Skeletal muscle satellite cell (primary cell): ENCODE measurements around the gene SYT2.
"Not testable (repeated sequence)": the region's sequence is repeated elsewhere in the genome, so short reads cannot be mapped to it uniquely, and the experiment has no call there.

ENCODE experiments used
- H3K27me3 ChIP-seq: 2 replicates; pipeline ENCODE4 v1.7.0; 2013; ENCODE audit warnings: low read length; ENCODE audit not compliant: control insufficient read depth, insufficient read depth
- H3K36me3 ChIP-seq: 2 replicates; pipeline ENCODE4 v1.7.0; 2013; ENCODE audit warnings: mild to moderate bottlenecking, control low read depth, low read length; ENCODE audit not compliant: insufficient read depth
- H3K4me1 ChIP-seq: 2 replicates; pipeline ENCODE4 v1.7.0; 2013; ENCODE audit warnings: low read length; ENCODE audit not compliant: control insufficient read depth, insufficient read depth
- H3K4me2 ChIP-seq: 2 replicates; pipeline ENCODE4 v1.7.0; 2013; ENCODE audit warnings: mild to moderate bottlenecking, low read length
- H3K4me3 ChIP-seq: 2 replicates; pipeline ENCODE4 v1.7.0; 2013; ENCODE audit warnings: low read length
- H3K9ac ChIP-seq: 2 replicates; pipeline ENCODE4 v1.7.0; 2013; ENCODE audit warnings: mild to moderate bottlenecking, low read depth, low read length, moderate library complexity
- H3K9me3 ChIP-seq: replicated peaks from 2 replicates; pipeline ENCODE4 v1.7.0; 2013; ENCODE audit warnings: mild to moderate bottlenecking, control low read depth, low read length

The SYT2 gene

GRCh38 chr1:202561240-202561639 lies 149.0 kb downstream of the SYT2 start:
- Histone ChIP-seq H3K36me3 (no peaks in the 10 kb centered on the region), H3K4me1 (no peaks in the 10 kb centered on the region), H3K9ac (no peak overlapping the region), H3K4me2 (no peak overlapping the region), H3K9me3 (no peaks in the 10 kb centered on the region), H3K27me3 (no peaks in the 10 kb centered on the region), H3K4me3 (no peak overlapping the region)

- not testable (repeated sequence) for H3K27me3 ChIP-seq, H3K4me3 ChIP-seq, H3K36me3 ChIP-seq, H3K4me2 ChIP-seq, H3K9ac ChIP-seq, H3K4me1 ChIP-seq, H3K9me3 ChIP-seq
Observed at GRCh38 chr1:202557662-202558061, 152.6 kb downstream of the SYT2 start.

- H3K36me3 ChIP-seq, H3K4me1 ChIP-seq, H3K9ac ChIP-seq, H3K27me3 ChIP-seq, H3K4me3 ChIP-seq, H3K9me3 ChIP-seq, H3K4me2 ChIP-seq: not testable (repeated sequence)
Observed at GRCh38 chr1:202556037-202556436, 154.2 kb downstream of the SYT2 start.

- H3K4me3 ChIP-seq, H3K4me1 ChIP-seq, H3K9ac ChIP-seq, H3K36me3 ChIP-seq, H3K27me3 ChIP-seq, H3K4me2 ChIP-seq, H3K9me3 ChIP-seq: not testable (repeated sequence)
Observed at GRCh38 chr1:202554619-202555018, 155.6 kb downstream of the SYT2 start.

- Histone ChIP-seq H3K4me1 (no peaks in the 10 kb centered on the region), H3K27me3 (no peaks in the 10 kb centered on the region), H3K4me2 (no peak overlapping the region), H3K4me3 (no peak overlapping the region), H3K36me3 (no peaks in the 10 kb centered on the region), H3K9me3 (no peaks in the 10 kb centered on the region), H3K9ac (no peak overlapping the region)
Observed at GRCh38 chr1:202553560-202554038, 156.7 kb downstream of the SYT2 start.

GRCh38 chr1:202553078-202553477 lies 157.2 kb downstream of the SYT2 start:
- not testable (repeated sequence) for H3K4me3 ChIP-seq, H3K36me3 ChIP-seq, H3K9me3 ChIP-seq, H3K9ac ChIP-seq, H3K27me3 ChIP-seq, H3K4me2 ChIP-seq, H3K4me1 ChIP-seq

- H3K27me3 ChIP-seq, H3K4me3 ChIP-seq, H3K9ac ChIP-seq, H3K9me3 ChIP-seq, H3K4me2 ChIP-seq, H3K36me3 ChIP-seq, H3K4me1 ChIP-seq: not testable (repeated sequence)
Observed at GRCh38 chr1:202552615-202553014, 157.6 kb downstream of the SYT2 start.

- Histone ChIP-seq H3K9me3 (no peaks in the 10 kb centered on the region), H3K4me2 (no peak overlapping the region), H3K27me3 (no peaks in the 10 kb centered on the region), H3K9ac (no peak overlapping the region), H3K4me3 (no peak overlapping the region), H3K36me3 (no peaks in the 10 kb centered on the region), H3K4me1 (no peaks in the 10 kb centered on the region)
Observed at GRCh38 chr1:202551683-202552082, 158.6 kb downstream of the SYT2 start.

- H3K4me3 ChIP-seq = not testable (repeated sequence)
Observed at GRCh38 chr1:202550088-202550487, 160.2 kb downstream of the SYT2 start.

GRCh38 chr1:202547215-202547614 lies 163.0 kb downstream of the SYT2 start:
- H3K4me3 ChIP-seq = no peak overlapping the region
- no peaks in the 10 kb centered on the region for H3K27me3 ChIP-seq
- H3K9ac ChIP-seq = no peak overlapping the region
- no peaks in the 10 kb centered on the region for H3K36me3 ChIP-seq
- H3K4me1 ChIP-seq = no peaks in the 10 kb centered on the region
- H3K9me3 ChIP-seq = no peaks in the 10 kb centered on the region
- no peak overlapping the region for H3K4me2 ChIP-seq

More at GRCh38 chr1:202550088-202550487, 160.2 kb downstream of the SYT2 start:
- H3K9me3 ChIP-seq, H3K36me3 ChIP-seq, H3K27me3 ChIP-seq, H3K4me2 ChIP-seq, H3K4me1 ChIP-seq, H3K9ac ChIP-seq: not testable (repeated sequence)

GRCh38 chr1:202546796-202547195 lies 163.5 kb downstream of the SYT2 start:
- not testable (repeated sequence) for H3K27me3 ChIP-seq, H3K36me3 ChIP-seq, H3K9ac ChIP-seq, H3K4me3 ChIP-seq, H3K9me3 ChIP-seq, H3K4me1 ChIP-seq, H3K4me2 ChIP-seq

GRCh38 chr1:202546377-202546776 lies 163.9 kb downstream of the SYT2 start:
- H3K9ac ChIP-seq, H3K36me3 ChIP-seq, H3K27me3 ChIP-seq, H3K4me1 ChIP-seq, H3K9me3 ChIP-seq, H3K4me2 ChIP-seq, H3K4me3 ChIP-seq: not testable (repeated sequence)
